Astrocyte of the hippocampus (primary cell): Measurements from ENCODE around the gene PEAK3.

Source experiments
- DNase-seq: peaks from one replicate; pipeline ENCODE4 v3.0.0; 2011; ENCODE audit warnings: low read depth, low spot score

PEAK3 gene

GRCh38 chr19:2239173-2239572 is 42.8 kb downstream of the PEAK3 start:
- DNase-seq: no peak

- no peak for DNase-seq
Measured at GRCh38 chr19:2237869-2238153, 44.2 kb downstream of the PEAK3 start.

GRCh38 chr19:2237051-2237868 is 44.7 kb downstream of the PEAK3 start:
- no peak for DNase-seq

- DNase-seq: peak; percentile 99
Measured at GRCh38 chr19:2236314-2237050, 45.5 kb downstream of the PEAK3 start, which contains the start of the genes PLEKHJ1 and SF3A2. Gene PLEKHJ1 (minus strand): TSS chr19:2236329. CDS start chr19:2236248, 81 bp downstream. Gene SF3A2 (plus strand): TSS chr19:2236824. CDS start chr19:2243419, 6,595 bp downstream.

GRCh38 chr19:2236064-2236313 is 46.0 kb downstream of the PEAK3 start:
- no peak for DNase-seq

GRCh38 chr19:2235381-2236063 is 46.5 kb downstream of the PEAK3 start:
- DNase-seq: peak; percentile 49

- DNase-seq: no peak
Measured at GRCh38 chr19:2234996-2235380, 47.0 kb downstream of the PEAK3 start.

- DNase-seq: no peak
Measured at GRCh38 chr19:2233601-2234280, 48.2 kb downstream of the PEAK3 start.

- DNase-seq: no peak
Measured at GRCh38 chr19:2232286-2233151, 49.5 kb downstream of the PEAK3 start.

GRCh38 chr19:2231621-2232221 is 50.3 kb downstream of the PEAK3 start:
- DNase-seq: peak; percentile 25

GRCh38 chr19:2230807-2231533 is 51.0 kb downstream of the PEAK3 start:
- DNase-seq: no peak

GRCh38 chr19:2230033-2230531 is 51.9 kb downstream of the PEAK3 start:
- DNase-seq: no peak

- DNase-seq: no peak
Measured at GRCh38 chr19:2229103-2230032, 52.6 kb downstream of the PEAK3 start.

GRCh38 chr19:2228157-2229030 is 53.6 kb downstream of the PEAK3 start:
- no peak for DNase-seq

- DNase-seq: no peak
Measured at GRCh38 chr19:2227415-2228156, 54.4 kb downstream of the PEAK3 start.

- no peak for DNase-seq
Measured at GRCh38 chr19:2226840-2227360, 55.1 kb downstream of the PEAK3 start.
